CD4-positive, alpha-beta T cell treated with Interleukin-12 subunit alpha and Interleukin-12 subunit beta, for 1 hour (primary cell): ENCODE results near the gene ADAMTS17.

Source experiments
- DNase-seq: peaks from one replicate; pipeline ENCODE4 v3.0.0-alpha.2; 2020

Gene ADAMTS17

DNA sequence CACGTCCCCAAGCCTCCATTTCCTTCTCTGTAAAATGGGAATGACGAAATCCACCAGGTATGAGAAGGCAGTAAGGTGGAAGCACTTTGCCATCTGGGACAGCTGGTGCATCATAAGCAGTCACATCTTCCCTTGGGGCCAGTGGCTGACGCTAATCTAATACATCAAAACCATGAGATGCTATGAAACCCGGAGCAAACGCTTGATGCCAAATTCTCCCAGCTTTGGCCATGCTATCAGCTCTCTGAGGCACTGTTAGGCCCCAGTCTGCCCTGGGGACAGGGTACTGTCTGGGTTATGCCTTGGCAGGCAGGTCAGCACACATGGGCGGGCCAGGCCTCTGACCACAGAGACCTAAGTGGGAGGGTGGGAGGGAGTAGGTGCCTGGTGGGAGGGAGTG lies 66.1 kb downstream of the ADAMTS17 start:
- no peak for DNase-seq

DNA sequence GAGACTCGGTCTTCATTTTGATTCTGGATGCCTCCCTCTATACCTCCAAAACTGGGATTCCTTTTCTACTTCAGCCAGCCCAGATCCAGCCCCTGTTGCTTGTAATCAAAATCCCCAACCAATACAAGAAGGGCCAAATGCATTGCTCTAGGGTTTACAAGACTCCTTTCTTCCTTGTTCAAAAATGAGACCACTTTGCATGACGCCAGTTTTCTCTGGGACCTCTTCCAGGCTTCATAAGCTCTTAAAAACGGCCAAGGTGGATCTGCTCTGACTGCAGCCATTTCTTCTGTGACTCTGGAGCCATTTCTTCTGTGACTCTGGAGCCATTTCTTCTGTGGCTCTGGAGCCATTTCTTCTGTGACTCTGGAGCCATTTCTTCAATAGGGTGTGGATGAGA lies 71.9 kb downstream of the ADAMTS17 start:
- no peak for DNase-seq

- DNase-seq = no peak
Measured at GRCh38 chr15:100266166-100266565, 75.6 kb downstream of the ADAMTS17 start.

- no peak for DNase-seq
Measured at GRCh38 chr15:100265641-100266035, 76.1 kb downstream of the ADAMTS17 start.

DNA sequence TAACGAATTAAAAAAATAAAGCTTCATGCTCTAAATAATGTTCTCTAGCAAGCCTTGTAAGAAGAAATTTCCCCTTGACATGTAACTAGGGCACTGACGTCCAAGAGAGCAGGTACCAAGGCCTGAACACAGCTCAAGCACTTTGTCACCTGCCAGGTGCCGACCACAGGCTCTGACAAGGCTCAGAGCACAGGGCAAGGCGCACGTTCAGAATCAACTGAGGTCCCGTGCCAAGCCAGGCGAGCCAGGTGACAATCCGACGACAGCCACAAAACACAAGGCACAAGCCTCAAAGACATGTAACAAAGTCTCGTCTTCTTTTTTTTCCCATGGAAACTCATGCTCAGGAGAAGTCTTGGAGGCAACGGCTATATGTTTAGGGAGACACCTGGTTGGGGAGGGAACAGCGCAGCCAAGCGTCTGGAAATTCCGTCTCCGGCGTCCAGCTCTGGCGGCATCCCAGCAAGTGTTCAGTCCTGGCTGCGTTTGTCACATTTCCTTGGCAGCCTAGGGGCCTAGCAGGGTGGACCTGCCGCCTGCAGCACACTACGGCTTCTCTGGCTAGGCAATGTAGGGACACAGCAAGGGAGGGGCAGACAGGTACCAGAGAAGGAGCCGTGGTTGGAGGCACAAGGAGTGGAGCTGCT lies 76.7 kb downstream of the ADAMTS17 start:
- no peak for DNase-seq

DNA sequence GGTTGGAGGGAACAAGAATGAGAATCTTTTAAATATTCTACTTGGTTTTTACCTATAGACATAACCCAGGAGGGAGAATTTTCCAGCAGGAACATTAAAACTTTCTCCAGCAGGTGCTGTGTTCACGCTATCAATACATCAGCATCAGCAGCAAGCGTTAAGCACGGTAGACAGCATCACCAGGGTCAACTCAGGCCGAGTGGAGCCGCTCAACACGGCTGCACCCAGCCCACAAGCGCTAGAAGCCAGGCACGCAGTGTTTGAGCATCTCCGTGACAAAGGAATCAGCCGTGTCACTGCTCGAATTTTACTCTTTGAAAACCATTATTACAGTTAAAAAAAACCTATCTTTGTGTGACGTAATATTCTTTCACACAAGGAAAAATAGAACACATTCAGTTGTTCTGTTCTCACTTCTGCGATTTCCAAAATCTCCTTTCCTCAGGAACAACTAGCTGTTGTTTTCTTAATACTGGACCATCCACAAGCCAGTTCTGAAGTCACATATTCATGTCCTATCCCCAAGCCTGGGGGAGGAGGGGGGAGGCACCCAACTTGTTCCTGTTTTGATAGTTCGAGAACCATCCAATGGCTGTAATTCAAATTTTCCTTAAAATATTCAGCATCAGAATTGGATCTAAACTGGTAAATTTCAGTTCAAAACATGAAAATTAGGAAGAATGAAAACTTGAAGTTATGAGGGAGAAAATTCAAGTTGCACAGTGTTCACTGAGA lies 77.9 kb downstream of the ADAMTS17 start:
- DNase-seq = no peak

GRCh38 chr15:100263031-100263430 lies 78.7 kb downstream of the ADAMTS17 start:
- DNase-seq = no peak

DNA sequence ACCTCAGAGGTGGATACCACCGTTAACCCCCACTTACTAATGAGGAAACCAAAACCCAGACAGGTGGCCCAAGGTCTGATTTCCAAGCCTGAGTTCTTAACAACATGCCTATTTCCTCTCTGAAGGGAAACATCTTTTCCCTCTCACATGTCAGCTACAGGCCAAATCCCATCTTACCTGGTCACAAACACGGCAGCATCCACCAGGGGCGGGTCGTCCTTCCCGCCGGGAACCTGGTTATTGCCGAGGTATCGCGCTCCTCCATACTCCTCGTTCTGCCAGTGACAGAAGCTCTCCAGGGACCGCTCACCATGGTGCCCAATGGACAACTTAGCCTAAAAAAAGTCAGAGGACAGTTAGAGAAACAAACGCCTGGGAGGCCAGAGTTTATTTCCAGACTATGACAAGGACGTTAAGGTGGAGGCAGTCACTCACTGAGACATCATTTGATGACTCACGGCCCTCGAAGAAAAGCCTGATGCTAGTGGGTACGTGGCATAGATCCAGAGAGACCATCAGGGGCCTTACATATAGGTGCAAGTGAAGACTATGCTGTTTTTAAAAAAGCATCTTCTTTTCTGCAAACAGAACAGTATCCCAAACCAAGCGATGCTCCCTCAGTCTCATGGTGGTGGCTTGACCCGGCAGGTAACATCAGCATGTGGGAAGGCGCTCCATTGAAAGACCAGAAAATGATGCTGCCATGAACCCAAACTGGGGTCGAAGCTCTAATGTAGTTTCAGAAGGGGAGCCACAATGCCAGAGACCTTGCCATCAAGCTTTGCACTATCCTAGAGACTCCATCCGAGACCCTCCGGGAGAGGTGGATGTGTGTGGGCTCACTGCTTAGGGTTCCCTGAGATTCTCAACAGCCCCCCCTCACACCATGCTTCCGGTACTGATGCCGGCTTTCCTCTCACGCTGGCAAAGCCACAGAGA lies 80.2 kb downstream of the ADAMTS17 start:
- no peak for DNase-seq

- no peak for DNase-seq
Measured at GRCh38 chr15:100259266-100259665, 82.5 kb downstream of the ADAMTS17 start.

- DNase-seq = no peak
Measured at GRCh38 chr15:100256970-100257650, 84.7 kb downstream of the ADAMTS17 start.

GRCh38 chr15:100256101-100256969 lies 85.4 kb downstream of the ADAMTS17 start:
- no peak for DNase-seq

DNA sequence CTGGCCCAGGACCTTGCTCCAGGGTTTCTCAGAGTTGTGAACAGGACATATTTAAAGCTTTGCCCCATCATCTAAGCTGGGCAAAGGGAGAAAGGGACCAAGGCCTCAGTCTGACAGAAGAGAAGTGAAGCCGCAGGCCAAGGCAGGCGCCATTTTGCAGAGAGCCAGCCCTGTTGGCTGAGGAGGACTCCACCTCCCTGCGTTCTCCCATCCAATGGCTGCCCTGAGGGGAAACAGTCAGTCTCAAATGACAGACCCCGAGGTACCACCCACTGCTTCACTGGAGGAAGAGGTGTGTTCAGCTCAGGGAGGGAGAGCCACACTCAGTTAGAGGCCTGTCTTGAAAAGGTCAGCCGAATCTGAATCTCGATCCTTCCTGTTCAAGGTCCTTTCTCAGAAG lies 86.1 kb downstream of the ADAMTS17 start:
- DNase-seq = no peak

DNA sequence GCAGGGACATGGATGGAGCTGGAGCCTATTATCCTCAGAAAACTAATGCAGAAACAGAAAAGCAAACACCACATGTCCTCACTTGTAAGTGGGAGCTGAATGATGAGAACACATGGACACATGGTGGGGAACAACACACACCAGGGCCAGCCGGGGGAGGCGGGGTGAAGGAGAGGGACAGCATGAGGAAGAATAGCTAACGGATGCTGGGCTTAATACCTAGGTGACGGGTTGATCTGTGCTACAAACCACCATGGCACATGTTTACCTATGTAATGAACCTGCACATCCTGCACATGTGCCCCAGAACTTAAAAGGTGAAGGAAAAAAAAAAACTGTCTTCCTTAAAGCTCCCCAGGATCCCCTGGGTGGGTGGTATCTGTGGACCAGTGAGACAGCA lies 87.1 kb downstream of the ADAMTS17 start:
- DNase-seq = no peak

DNA sequence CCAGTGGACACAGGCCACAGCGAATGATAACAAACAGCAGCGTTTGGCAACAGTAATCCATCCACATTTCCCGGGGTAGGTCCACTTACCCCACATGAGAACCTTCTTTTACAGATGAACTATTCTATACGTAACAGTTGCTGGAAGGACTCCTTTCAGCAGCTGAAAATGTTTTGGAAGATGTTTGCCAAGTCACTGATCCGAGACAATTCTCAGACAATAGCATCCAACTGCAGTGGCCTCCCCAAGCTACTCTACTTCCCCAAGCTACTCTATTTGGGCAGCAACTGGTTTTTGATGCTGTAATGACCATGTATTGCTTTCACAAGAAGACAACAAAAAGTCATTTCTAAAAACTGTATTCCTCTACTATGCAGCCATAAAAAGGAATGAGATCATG lies 87.5 kb downstream of the ADAMTS17 start:
- no peak for DNase-seq

DNA sequence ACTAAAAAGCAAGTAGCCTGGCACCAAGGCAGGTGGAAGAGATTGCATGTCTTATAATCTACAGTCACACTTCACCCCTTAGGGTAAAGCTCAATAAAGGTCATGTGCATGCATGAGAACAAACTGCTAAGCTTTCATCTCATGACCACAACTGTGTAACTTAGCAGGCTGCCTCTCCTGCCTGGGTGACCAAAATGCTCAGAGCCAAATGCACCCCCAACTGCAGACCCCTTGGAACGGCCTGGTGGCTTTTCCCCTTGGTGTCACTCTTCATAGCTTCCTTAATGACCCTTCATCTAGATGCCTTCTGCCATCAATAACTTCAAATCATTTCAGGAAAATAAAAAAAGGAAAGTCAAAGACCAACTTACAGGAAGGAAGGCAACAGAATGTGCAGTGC lies 88.1 kb downstream of the ADAMTS17 start:
- no peak for DNase-seq

DNA sequence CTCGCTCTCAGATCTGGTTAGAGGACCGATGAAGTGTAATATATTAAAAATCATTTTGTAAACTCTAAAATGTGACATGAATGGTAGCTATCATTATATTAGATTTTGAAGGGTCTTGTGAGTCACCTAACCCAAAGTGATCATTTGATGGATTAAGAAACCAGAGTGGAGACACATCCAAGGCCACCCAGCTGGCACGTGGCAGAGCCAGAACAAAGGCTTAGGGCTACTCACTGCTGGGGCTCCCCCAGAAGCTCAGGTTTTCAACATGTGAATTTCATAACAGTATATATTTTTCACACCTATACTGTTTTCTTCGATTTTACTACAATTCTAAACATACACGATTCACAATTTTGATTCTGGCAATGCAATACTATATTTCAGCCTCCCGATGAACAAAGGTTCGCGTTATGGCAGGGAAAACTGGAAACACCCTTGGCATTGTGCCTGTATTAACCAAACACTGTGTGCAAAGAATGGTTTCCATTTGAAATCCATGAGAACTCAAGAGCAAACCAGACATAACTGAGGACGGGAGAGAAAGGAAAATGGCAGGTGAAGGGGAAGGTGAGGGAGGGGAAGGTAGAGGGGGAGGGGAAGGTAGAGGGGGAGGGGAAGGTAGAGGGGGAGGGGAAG lies 88.9 kb downstream of the ADAMTS17 start:
- DNase-seq = no peak

DNA sequence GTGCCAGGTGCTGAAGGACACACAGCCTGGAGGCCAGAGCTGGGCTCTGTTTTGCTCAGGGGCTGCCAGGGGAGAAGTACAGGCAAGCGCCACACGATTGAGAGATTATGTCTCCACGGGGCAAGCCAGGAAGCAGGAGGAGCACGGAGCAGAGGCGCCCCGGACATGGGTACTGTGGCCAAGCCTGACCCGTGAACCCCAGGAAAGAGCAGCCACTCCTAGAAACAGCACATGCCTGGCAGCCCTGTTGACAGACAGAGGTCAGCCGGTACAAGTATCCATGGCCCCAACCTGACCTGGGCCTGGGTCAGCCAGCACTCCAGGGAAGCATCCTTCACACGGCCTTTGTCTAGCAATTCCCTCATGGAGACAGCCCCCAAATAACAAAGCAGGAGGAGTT lies 89.4 kb downstream of the ADAMTS17 start:
- DNase-seq = no peak

DNA sequence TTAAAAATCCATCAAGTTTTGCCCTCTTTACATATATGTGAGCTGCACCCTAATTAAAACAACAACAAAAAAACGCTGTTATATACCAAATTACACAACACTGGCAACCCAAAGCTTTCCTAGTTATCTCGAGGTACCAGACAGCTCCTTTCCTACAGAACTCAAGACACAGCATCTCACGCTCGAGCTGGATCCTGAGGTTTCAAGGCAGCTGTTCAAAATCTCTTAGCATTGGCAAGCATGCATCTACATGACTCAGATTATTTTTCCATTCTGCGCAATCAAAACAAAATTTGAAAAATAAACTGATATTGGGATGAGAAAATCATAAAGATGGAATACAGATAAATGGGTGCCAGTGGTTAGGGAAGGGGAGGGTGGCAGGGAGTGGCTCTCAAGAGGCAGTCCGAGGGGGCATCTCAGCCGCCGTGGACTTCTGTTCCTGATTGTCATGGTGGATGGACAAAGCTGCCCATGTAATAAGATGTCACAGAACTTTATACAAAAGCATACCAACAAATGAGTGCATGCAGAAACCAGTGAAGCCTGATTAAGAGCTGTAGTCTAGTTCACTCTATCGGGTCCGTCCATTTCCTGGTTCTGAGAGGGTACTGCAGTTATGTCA lies 91.5 kb downstream of the ADAMTS17 start:
- DNase-seq = no peak

DNA sequence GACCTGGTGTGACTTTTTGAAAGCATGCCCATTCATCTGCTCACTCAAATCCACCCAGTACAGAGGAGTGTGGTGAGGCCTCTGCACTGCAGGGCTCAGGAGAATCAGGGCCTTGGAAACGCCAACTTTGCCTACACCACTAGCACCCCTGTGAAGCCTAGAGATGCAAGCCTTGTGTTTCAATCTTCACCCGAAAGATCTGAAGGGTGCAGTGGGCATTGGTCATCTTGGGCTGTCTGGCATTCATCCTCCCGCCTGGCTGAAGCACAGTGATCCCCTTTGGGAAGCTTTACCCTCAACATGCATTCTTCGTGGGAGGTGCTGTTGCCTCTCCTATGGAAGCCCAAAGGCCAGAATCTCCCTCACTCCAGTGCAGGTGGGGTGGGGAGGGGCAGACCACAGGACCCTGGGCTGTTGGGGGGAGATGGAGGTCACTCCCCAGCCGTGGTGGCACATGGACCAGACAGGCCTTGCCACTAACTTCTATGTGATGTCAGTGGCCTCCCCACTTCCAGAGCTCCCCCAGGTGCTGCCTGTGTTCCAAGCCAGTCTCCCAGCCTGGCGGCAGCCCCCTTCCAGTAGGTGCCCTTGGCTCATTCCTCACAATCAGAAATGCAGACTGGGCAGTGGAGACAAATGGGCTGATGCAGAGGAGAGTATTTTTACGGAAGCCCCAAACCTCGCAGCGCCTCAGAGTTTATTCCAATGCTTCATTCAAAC lies 92.5 kb downstream of the ADAMTS17 start:
- no peak for DNase-seq

GRCh38 chr15:100248236-100248635 lies 93.5 kb downstream of the ADAMTS17 start:
- DNase-seq = no peak
